Panc1 (cell line): Measurements from ENCODE around the gene INPP5K. TPM values are rescaled to one million over a fixed set of nuclear protein-coding genes. Genes with fewer than 3 reads are reported as not detected.

Experiments
- ATAC-seq: fragments of 200-7000 bp; cut with Tn5 transposase; 2 replicates; pipeline ENCODE4 v1.9.1; 2020; ENCODE audit warnings: mild to moderate bottlenecking, moderate library complexity
- BruUV-seq: library from RNA; stranded (reverse); fragments of 400-500 nt; replicated peaks from 2 replicates; lab custom pipeline; 2021; lab: Mats Ljungman, UMichigan
- CTCF ChIA-PET: fragments of 300-600 bp; sonication (Branson Sonifier 250); formaldehyde crosslinking; loops from one replicate; lab custom pipeline; 2022; ENCODE audit warnings: antibody characterized with exemption; lab: Charles Lee
- POLR2A ChIA-PET: fragments of 300-600 bp; sonication (Branson Sonifier 250); formaldehyde crosslinking; loops from one replicate; lab custom pipeline; 2022; ENCODE audit warnings: antibody characterized with exemption; lab: Charles Lee
- DNase-seq: peaks from one replicate; pipeline ENCODE4 v3.0.0-alpha.2; 2010; ENCODE audit warnings: low read depth, low spot score
- H3K27ac ChIP-seq: 2 replicates; pipeline ENCODE4 v1.5.1; 2011; ENCODE audit warnings: mild to moderate bottlenecking, low read length, inconsistent platforms
- H3K27me3 ChIP-seq: fragments of 200-500 bp; sonication (Bioruptor generic); 2 replicates; pipeline ENCODE4 v1.6.0; 2014; ENCODE audit warnings: low read length, inconsistent platforms; ENCODE audit not compliant: control insufficient read depth, insufficient read depth
- H3K36me3 ChIP-seq: fragments of 200-500 bp; sonication (Bioruptor generic); 2 replicates; pipeline ENCODE4 v1.5.1; 2014; ENCODE audit warnings: inconsistent platforms, mild to moderate bottlenecking, low read length, moderate library complexity; ENCODE audit not compliant: control insufficient read depth, insufficient read depth
- H3K4me1 ChIP-seq: 2 replicates; pipeline ENCODE4 v1.5.1; 2011; ENCODE audit warnings: inconsistent platforms, mild to moderate bottlenecking, low read length, moderate library complexity; ENCODE audit not compliant: control insufficient read depth, insufficient read depth
- H3K4me3 ChIP-seq, 2 experiments: 2 replicates each; pipeline ENCODE4 v1.5.1; 2011 to 2012; ENCODE audit warnings: low read depth in 2 of 2, low read length in 2 of 2, mild to moderate bottlenecking in 2 of 2, inconsistent platforms in 1 of 2, moderate library complexity in 1 of 2
- H3K9me3 ChIP-seq: fragments of 200-500 bp; sonication (Bioruptor generic); 2 replicates; pipeline ENCODE4 v1.5.1; 2014; ENCODE audit warnings: low read depth, mild to moderate bottlenecking, inconsistent platforms, low read length, moderate library complexity; ENCODE audit not compliant: control insufficient read depth, insufficient read depth
- CTCF ChIP-seq: fragments of 450-650 bp; IDR thresholded peaks from 2 replicates; pipeline ENCODE4 v1.5.1; 2017; ENCODE audit warnings: mild to moderate bottlenecking
- POLR2AphosphoS5 ChIP-seq: IDR thresholded peaks from 2 replicates; pipeline ENCODE4 v1.6.1; 2012; ENCODE audit warnings: mild to moderate bottlenecking, low read depth, low read length, moderate library complexity
- REST ChIP-seq, 2 experiments: IDR thresholded peaks; 2 replicates each; pipeline ENCODE4 v1.6.1; 2011 to 2012; ENCODE audit warnings: low read depth in 2 of 2, control low read depth in 1 of 2, low read length in 1 of 2, mild to moderate bottlenecking in 1 of 2, moderate library complexity in 1 of 2; ENCODE audit not compliant: insufficient read depth in 1 of 2
- SIN3A ChIP-seq: IDR thresholded peaks from 2 replicates; pipeline ENCODE4 v1.6.1; 2012; ENCODE audit warnings: low read depth, mild to moderate bottlenecking, low read length, moderate library complexity, borderline replicate concordance; ENCODE audit not compliant: insufficient read depth
- TCF7L2 ChIP-seq: IDR thresholded peaks from 2 replicates; pipeline ENCODE4 v1.6.1; 2011; ENCODE audit warnings: mild to moderate bottlenecking, low read depth, low read length, inconsistent platforms
- in situ Hi-C: cut with HindIII; loops from 2 replicates; pipeline ENCODE4 v1.10.0; 2016; ENCODE audit warnings: low sequenced_read_pairs, low pct_unique_long_range_greater_than_20kb
- intact Hi-C: fragments of 100-400 bp; cut with micrococcal nuclease; formaldehyde crosslinking; loops from one replicate; pipeline ENCODE4 v1.10.0; 2022; ENCODE audit not compliant: unreplicated experiment
- total RNA-seq: library from RNA; stranded (reverse); gene quantifications from one replicate; pipeline ENCODE4 v1.2.1, GENCODE V29; 2021; ENCODE audit not compliant: unreplicated experiment

Gene INPP5K
- total RNA-seq, 1 experiment from 2014 or later: 21.3 TPM

- BruUV-seq: no TSS peak
- peaks cover 5% of the 10 kb centered on the region for H3K36me3 ChIP-seq
Measured at GRCh38 chr17:1471911-1472821, 44.2 kb downstream of the INPP5K start.

GRCh38 chr17:1471490-1471889 lies 44.9 kb downstream of the INPP5K start:
- CTCF ChIA-PET: no interaction called here
- H3K4me3 ChIP-seq: no peak overlapping the region
- H3K27ac ChIP-seq: no peak overlapping the region
- no TSS peak for BruUV-seq
- no peaks in the 10 kb centered on the region for H3K27me3 ChIP-seq
- H3K4me1 ChIP-seq: peaks cover 2% of the 10 kb centered on the region; the same call in 1 of the 2 replicates
- in situ Hi-C loops (no loop called here), intact Hi-C loops (no loop called here)
- H3K36me3 ChIP-seq: peaks cover 5% of the 10 kb centered on the region
- POLR2A ChIA-PET: no interaction called here
- H3K9me3 ChIP-seq: no peaks in the 10 kb centered on the region
- ATAC-seq: no peak
- DNase-seq: no peak
- TF ChIP-seq TCF7L2: no peak
- TF ChIP-seq CTCF: no peak
- TF ChIP-seq POLR2AphosphoS5: no peak
- TF ChIP-seq SIN3A: no peak

More at GRCh38 chr17:1471911-1472821, 44.2 kb downstream of the INPP5K start:
- intact Hi-C loops: no loop called here
- POLR2A ChIA-PET: no interaction called here
- Histone ChIP-seq H3K27ac (no peak overlapping the region), H3K9me3 (no peaks in the 10 kb centered on the region), H3K4me1 (peaks cover 2% of the 10 kb centered on the region; the same call in 1 of the 2 replicates), H3K4me3 (no peak overlapping the region), H3K27me3 (no peaks in the 10 kb centered on the region)
- in situ Hi-C loops: no loop called here
- ATAC-seq (no peak), DNase-seq (no peak)
- CTCF ChIA-PET: no interaction called here
- TF ChIP-seq SIN3A: no peak
- no peak for TF ChIP-seq POLR2AphosphoS5
- no peak for TF ChIP-seq REST (IDR thresholded peaks at IDR 0.05; ENCODE audit: insufficient read depth in 1 of 2, low read depth in 2 of 2, low read length in 1 of 2)
- TF ChIP-seq CTCF: no peak
- no peak for TF ChIP-seq TCF7L2
